Eye (tissue), 1 donor: ENCODE results near the gene TNIK.
A peak's percentile ranks its signal among the peaks of the same experiment; 100 is the strongest.
"Not testable (repeated sequence)": the region's sequence is repeated elsewhere in the genome, so short reads cannot be mapped to it uniquely, and the experiment has no call there.

ENCODE experiments used
- DNase-seq: peaks from one replicate; pipeline ENCODE4 v3.0.0-alpha.2; 2015

The TNIK gene

DNA sequence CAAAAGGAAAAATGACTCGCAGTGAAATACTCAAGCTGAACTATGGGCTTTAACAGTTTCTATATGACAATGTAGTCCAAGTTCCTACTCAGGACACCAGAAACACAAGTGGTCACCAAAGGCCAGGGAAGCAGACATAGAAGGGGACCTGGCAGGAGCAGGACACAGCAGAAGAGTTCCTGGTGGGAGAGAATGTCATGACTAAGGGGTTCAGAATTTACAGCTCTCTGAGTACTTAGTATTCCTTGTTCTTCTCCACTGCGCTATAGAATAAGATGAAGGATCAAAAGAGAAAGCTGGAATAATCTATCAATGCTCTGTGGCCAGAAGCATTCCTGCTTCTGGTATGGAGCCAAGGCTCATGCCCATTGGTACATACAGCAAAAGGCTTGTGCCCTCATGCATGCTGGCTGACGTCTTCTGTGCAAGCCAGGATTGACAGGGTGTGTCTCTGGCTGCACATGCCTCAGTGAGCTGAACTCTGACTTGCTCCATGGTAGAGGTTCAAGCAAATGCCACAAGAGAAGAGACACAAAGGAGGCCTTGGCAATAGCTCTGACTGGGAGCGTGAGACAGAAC is 305.0 kb downstream of the TNIK start:
- DNase-seq, result no peak

DNA sequence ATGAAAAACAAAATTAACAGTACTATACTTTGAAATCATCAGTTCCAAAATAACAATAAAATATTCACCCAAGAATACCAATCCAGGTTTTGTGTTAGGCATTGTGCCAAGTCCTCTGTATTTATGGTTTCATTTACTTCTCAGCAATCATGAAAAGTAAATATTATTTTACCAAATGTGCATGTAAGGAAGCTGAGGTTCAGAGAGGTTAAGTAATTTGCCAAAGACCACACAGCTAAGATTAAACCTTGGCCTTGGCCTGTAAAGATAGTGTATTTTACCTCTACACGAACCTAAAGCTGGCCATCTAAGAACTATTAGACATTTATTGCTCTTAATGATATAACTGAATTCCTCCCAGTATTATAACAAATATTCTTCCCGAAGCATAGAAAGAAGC is 309.3 kb downstream of the TNIK start:
- no peak for DNase-seq

DNA sequence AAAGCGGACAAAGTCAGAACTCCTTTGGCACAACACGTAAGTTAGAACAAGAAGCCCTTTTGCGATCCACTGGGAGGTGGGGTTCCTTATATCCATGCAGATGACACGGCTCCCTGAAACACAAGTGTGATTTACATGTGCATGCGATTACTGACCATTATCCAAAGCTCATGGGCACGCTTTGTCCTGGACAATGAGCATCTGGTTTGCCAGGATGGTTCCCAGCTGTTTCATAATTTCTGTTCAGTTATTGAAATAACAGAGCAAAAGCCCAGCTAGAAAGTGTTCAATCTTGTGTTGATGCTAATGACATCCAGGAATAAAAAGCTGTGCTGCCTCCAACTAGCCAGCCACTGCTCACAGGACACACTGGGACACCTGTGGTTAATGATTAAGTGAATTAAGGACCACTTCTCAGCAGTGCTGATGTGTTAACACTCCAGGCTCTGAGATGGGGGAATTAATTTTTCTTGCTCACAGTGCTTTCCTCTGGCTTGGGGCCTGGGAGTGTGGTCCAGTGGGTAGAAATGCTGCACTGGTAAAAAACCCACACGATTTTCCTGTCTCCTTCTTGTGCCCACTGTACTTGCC is 310.6 kb downstream of the TNIK start:
- no peak for DNase-seq

DNA sequence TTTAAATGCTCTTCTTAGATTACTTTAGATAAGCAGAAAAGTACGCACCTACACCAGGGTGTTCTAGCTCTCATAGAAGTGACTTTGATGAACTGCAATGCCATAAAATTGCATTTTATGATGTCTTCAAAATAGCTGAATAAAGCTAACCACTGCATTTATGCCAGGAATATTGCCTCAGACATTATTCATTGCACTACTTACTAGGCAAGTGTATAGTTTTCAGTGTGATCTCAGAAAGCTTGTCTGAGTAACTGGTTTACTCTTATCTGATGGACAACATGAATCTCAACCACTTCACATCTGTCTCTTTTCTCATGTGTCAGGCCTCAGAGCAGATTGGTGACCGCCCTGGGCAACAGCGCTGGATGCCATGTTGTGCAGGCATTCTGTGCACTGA is 314.4 kb downstream of the TNIK start:
- DNase-seq, result no peak

DNA sequence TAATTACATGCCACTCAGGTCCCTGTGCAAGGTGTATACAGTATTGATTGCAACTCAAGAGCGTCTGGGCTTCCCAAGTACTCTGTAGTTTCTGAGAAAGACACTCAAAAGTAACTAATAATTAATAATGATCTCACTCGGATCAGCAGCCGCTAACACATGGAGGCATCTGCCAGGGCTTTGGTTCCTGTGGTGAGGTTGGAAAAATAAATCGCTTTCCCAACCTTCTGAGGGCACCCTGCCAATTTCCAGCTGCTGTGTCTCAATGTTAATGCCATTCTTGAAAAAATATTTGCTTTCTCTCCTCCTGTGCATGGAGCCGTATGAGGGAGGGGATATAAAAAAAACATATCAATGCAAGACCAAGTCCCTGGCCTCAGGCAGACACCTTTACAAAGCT is 317.2 kb downstream of the TNIK start:
- peak; percentile 16 for DNase-seq

DNA sequence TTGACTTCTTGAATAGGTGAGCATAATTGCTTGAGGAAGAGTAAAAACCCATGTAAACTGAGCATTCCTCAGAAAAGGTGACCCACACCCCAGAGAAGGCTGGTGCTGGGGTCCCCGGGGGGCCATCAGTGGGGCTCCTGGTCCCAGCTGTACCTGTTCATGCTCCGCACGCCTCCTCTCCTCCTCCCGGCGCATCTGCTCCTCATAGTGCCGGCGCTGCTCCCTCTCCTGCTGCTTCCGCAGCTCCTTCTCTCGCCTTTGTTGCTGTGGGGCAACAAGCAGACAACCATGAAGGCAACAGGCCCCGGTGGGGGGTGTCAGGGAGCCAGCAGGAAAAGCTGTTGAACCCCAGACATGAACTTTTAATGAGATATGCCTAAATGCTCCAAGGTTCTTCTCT is 320.0 kb downstream of the TNIK start:
- no peak for DNase-seq

DNA sequence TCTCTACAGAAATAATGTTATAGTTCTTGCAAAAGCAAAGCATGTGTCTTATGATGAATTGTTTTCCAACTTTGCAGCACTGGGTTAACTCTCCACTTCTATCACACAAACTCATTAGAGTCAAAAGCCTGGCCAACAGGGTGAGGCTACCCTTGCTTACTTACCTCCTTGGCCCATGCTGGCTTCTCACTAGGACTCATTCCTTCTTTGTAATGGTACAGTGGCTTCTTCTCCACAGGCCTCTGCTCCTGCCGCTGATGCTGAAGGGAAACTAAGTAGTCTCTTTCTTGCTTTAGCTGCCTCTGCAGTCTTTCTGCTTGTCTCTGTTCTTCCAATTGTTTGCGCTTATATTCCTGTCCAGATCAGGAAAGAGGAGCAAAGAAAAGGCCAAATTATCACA is 322.2 kb downstream of the TNIK start:
- no peak for DNase-seq

DNA sequence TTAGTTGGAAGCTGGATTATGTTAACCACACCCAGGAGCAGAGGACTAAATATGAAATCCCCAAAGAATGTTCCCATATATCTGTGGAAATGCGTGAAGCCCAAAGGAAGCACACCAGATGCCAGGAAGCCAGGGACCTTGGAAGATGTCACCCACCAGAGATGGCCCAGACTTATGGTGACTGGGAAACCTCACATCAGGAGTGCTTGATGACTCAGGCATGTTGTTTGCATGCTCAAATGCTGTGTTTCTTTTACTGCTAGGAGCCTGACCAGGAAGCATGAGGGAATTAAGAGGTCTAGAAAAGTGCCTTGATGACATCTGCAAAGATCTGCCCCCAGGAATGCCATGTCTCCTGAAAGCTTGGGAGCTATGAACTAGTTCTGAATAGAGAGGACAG is 324.7 kb downstream of the TNIK start:
- DNase-seq, result no peak

DNA sequence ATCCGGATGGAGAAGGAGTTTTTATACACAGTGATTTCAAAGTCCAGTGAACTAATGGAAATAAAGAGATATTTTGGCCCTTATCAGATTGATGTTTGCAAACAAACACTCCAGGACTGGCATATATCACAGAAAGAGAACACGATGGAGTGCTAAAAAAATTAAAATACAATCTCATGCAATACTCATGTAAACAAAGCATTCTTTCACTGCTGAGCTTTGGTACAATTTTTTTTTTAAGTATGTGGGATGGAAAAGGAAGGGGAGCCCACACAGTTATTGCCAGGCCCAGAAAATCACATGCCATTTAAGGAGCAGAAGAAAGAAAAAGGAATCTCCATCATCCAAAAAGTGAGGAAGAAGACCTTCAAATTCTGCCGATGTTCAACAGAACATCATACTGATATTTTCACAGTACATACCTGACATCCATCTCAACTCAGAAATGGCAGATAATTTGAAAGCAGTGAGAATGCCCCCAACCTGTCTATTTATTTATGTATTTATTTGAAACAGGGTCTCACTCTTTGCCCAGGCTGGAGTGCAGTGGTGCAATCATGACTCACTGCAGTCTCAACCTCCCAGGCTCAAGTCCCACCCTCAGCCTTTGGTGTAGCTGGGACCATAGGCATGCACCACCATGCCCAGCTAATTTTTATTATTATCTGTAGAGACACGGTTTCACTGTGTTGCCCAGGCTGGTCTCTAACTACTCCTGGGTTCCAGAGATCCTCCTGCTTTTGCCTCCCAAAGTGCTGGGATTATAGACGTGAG is 326.2 kb downstream of the TNIK start:
- no peak for DNase-seq

DNA sequence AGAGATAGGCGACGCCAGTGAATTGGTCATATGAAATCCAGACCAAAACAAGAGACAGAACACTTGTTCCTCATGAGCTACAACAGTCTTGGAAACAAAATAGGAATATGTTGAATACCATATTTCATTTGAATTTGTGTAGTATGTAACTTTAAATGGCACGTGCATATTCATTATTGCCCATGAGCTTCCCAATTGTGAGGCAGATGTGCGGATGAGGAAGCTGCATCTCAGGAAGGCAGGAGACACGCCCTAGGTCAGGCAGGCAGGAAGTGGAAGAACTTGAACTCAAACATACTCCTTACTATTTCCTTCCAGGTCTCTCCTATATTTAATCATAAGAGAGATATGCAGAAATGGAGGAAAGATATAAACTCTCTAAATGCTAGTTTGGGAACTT is 326.9 kb downstream of the TNIK start:
- DNase-seq, result no peak

DNA sequence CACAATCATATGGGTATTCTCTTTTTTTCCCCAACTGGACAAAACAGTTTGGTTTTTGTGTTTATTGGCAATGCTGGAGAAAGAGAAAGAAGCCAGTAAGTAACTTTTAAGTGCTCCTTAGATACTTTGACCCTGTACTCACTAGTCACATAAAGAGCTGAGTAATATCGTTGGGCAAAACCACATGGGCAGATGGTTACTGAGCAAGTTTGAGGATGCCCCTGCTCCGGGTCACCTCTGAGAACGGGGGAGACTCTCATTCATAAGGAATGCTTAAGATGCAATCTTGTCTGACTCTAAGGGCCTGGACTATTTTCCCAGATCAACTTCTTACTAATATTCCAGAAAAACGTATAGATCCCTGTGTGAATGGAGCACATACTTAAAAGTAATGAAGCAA is 327.3 kb downstream of the TNIK start:
- no peak for DNase-seq

DNA sequence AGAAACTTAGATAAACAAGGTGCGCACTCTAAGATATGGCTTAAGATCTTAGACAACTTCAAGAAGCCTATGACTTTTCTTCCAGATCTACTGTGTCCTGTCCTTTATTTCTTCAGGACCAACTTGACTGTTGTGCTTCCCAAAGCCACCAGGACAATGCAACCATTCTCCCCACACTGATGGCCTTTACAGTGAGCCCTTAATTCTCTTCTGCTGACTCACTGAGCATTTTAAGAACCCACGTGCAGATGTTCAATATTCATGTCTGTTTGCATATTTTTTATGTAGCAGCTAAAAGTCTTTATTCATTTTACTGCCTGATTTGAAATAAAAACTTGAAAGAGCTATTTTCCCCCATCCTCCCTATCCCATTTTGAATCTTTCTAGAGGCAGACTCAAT is 330.4 kb downstream of the TNIK start:
- DNase-seq, result no peak

DNA sequence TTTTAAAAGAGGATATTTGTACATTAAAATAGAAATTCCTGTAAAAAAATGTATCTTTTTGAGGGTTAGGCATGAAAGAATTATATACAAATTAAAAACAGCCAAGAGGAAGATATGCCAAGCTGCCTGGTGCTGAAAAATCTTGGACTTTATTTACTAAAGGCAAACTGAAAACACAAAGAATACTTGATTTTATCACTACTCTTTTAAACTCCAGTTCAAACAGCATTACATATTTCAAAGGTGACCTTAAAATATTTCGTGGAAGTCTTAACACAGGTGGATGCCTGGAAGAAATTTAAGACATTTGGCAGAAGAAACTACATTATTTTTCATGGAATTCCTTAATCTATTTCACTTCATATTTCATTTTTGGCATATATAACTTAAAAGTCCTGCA is 332.6 kb downstream of the TNIK start:
- no peak for DNase-seq

DNA sequence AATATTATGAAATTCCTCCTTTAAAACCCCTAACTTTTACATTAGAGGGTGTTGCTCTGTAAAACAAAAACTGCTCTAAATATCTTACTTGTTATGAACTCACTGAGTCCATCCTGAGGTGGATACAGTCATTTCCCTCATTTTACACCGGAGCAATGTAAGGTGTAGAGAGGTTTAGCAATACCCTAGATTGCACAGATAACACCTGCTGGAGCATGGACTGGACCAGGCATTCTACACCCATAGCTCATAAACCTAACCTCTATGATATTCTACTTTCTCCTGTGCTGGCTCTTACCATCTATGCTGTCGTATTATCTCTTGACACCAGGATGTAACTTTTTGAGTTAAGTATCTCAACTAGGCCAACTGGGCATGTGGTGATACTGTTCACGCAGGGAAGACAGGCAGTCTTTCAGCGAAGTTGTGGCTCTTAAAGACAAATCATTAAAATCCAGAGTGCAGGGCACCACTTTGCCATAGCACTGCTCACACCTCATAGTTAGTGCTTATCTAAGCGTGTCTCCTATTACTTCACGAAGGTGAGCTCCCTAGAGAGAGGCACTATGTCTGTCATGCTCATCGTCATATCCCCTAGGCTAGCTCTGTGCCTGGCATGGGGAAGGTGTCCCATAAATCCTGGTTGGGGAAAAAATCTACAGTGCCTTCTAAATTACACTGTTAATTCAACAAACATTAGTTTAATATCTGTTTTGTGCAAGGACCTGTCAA is 333.6 kb downstream of the TNIK start:
- no peak for DNase-seq

DNA sequence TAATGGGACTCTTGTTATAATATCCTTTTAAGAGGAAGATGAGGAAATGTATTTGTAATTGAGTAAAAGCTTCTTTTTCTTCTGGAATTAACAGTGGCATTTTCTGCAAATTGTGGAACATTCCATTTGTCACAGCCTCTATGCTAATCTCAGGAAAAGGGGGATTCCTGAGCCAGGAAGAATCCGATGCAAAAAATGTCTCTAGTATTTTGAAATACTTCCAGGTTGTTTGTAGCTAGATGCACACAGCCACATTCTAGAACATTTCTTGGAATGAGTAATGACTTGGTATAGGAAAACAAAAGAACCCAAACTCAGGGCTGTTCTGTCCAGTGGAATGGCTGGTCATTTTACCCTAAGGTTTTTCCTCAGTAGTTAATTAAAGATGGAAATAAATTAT is 335.2 kb downstream of the TNIK start:
- DNase-seq, result no peak

DNA sequence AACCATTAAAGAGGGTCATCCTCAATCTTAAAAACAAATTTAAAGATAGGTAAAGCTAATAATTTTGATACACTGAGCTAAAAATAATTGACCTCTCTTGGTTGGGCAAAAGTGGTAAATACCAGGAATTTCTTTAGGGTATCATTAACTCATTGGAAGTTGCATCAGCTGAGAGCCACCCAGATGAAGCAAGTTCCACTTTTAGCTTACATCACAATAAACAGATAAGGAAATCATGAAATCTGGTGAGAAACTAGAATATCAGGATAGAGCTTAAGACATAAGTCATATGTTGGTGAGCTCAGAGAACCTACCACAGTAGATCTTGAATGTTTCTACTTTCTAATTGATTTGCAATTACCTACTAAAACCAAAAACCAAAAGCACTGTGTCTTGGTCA is 336.3 kb downstream of the TNIK start:
- DNase-seq, result no peak

DNA sequence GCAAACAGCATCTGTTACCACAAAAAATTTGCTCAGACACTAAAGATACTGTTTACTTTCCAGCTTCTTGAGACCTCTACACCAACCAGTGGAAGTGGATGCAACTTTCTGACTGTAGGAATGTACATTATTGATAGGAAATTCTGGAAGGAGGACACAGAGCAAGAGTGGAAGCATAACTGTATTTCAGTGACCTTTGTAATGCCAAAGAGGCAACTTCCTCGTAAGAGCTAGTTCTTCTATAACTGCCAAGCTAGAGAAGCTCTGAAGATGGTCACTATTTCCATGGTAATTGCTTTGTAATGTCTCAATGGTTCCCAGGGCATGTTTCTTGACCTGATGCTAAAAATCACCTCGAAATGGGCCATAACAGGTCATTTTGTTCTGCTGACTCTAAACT is 337.3 kb downstream of the TNIK start:
- DNase-seq, result no peak

DNA sequence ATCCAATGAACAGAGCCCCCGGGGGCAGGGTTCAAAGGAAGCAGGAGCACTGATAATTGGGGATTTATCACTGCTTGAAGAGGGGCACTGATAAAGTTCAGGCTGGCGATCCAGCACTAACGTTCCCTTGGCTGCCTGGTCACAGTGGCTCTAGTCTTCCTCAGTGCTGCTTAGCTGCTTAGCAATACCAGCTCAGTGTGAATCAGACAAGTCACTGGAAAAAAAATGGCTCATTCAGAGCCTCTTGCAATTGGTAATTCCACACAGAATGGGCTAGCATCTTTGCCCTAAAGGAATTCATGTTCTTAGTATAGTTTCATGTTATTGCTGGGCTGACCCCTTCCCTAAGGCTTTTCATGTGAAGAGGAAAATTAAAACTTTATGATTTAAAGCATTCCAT is 338.0 kb downstream of the TNIK start:
- DNase-seq, result no peak

DNA sequence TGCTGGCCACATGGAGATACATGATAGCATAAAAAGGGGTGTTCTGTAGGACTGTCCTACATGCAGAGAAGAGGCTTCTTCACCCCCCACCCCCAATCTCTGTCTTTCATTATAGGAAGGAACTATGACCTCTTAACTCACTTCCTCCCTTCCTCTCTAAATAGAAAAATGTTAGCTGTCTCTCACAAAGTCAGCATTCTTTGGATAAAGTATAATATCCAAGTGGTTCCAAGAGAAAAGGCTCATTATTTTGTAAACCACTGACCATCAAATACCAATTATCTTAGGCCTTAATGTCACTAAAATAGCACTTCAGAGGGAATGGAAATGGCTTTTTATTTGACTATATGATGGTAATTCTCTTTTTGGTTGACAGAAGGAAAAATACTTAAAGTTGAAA is 338.4 kb downstream of the TNIK start:
- no peak for DNase-seq

DNA sequence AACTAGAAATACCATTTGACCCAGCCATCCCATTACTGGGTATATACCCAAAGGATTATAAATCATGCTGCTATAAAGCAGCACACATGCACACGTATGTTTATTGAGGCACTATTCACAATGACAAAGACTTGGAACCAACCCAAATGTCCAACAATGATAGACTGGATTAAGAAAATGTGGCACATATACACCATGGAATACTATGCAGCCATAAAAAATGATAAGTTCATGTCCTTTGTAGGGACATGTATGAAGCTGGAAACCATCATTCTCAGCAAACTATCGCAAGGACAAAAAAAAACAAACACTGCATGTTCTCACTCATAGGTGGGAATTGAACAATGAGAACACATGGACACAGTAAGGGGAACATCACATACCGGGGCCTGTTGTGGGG is 340.8 kb downstream of the TNIK start:
- not testable (repeated sequence) for DNase-seq

DNA sequence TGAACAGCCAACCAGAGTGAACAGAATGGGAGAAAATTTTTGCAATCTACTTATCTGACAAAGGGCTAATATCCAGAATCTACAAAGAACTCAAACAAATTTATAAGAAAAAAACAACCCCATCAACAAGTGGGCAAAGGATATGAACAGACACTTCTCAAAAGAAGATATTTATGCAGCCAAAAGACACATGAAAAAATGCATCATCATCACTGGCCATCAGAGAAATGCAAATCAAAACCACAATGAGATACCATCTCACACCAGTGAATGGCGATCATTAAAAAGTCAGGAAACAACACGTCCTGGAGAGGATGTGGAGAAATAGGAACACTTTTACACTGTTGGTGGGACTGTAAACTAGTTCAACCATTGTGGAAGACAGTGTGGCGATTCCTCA is 341.2 kb downstream of the TNIK start:
- not testable (repeated sequence) for DNase-seq

DNA sequence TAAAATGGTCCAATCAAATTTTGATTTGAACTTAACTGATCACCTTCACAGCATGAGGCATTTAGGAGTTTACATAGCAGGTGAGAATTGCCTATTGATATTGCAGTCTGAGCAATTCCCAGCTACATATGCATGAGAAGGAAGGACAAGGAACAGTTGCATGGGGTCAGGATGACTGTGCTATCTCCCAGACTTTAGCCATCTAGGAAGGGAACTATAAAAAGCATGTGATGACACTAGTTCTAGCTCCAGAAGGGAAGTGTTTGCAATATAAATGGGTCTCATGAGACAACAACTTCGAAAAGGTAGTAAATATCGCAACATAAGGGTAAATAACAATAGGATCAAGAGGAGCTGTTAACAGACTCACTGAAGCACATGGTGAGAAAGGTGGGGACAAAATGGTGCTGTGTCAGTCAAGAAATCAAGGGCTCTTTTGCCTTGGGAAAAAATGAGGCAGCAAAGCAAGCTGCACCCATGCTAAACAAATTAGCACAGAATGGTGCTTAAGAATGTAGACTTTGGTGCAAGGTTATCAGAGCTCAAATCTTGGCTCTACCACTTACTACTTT is 343.3 kb downstream of the TNIK start:
- no peak for DNase-seq

DNA sequence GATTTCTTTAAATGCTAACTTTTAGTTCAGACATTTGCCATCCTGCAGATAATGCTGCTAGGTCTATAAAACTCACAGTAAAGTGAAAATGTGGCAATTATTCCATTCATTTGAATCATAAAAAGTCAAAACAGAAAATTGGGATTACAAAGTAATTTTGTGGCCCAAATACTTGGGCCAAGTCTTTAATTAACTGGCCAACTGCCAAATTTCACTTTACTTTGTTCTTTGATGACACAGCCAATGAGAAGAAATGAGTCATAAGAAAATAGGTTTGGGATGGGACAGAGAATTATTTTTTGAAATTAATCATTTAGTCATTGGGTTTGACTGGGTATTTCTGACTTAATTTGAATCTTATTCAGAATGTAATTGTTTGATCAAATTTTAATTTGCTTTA is 343.8 kb downstream of the TNIK start:
- peak; percentile 13 for DNase-seq

DNA sequence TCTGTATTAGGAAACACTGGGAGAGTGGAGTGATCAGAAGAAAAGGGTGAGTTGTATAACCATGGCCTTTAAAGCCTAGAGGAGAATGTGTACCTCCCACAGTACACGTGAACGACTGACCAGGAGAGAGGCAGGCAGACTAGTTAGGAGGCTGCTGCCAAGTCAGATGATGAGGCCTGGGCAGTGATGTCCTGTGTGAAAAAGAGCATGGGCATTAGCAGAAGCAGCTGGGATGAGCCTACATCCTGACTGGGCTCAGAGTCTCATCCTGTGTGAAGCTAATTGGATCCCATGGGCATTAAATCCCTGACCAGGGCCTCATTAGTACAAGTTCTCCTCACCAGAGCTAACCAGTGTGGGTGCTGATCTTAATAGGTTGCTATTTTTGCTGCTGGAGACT is 344.5 kb downstream of the TNIK start:
- peak; percentile 23 for DNase-seq
